HEK293 (cell line): ENCODE results near the gene RAB20.

Experiments
- CTCF ChIA-PET: fragments of 350-600 bp; formaldehyde crosslinking; extraction: SDS; loops from one replicate; lab custom pipeline; 2021; ENCODE audit warnings: antibody characterized with exemption; lab: Yijun Ruan, JAX
- POLR2A ChIA-PET: fragments of 300-600 bp; formaldehyde crosslinking; extraction: SDS; loops from one replicate; lab custom pipeline; 2020; ENCODE audit warnings: antibody characterized with exemption, inconsistent platforms; lab: Yijun Ruan, JAX
- H3K27ac ChIP-seq: fragments of 200-500 bp; sonication (Bioruptor generic); 2 replicates; pipeline ENCODE4 v1.5.1; 2014; ENCODE audit warnings: low read depth, low read length, control low read depth, inconsistent platforms; ENCODE audit errors: extremely low read depth
- H3K36me3 ChIP-seq, 2 experiments: fragments of 200-500 bp in 1 of 2; sonication (Bioruptor generic) in 1 of 2; 1 replicate in 1 of 2; 2 replicates in 1 of 2; pipeline ENCODE4 v1.5.1; 2014 to 2017; ENCODE audit warnings: inconsistent platforms in 2 of 2, low read length in 2 of 2; ENCODE audit not compliant: control insufficient read depth in 2 of 2, insufficient read depth in 1 of 2
- H3K4me1 ChIP-seq: fragments of 200-500 bp; sonication (Bioruptor generic); 2 replicates; pipeline ENCODE4 v1.5.1; 2014; ENCODE audit warnings: mild to moderate bottlenecking, low read length, inconsistent platforms; ENCODE audit not compliant: control insufficient read depth, insufficient read depth
- H3K4me3 ChIP-seq: 2 replicates; pipeline ENCODE4 v1.5.1; 2011; ENCODE audit warnings: low read depth, mild to moderate bottlenecking, control low read depth, low read length, moderate library complexity
- H3K9me3 ChIP-seq: fragments of 200-500 bp; sonication (Bioruptor generic); 2 replicates; pipeline ENCODE4 v1.5.1; 2014; ENCODE audit warnings: low read depth, low read length, inconsistent platforms; ENCODE audit not compliant: control insufficient read depth, insufficient read depth
- AEBP2 ChIP-seq: fragments of 450-650 bp; formaldehyde crosslinking; IDR thresholded peaks from 2 replicates; pipeline ENCODE4 v1.5.1; 2016; ENCODE audit warnings: missing biosample characterization, missing genetic modification characterization, borderline replicate concordance
- FEZF1 ChIP-seq: fragments of 450-650 bp; formaldehyde crosslinking; IDR thresholded peaks from 2 replicates; pipeline ENCODE4 v1.5.1; 2016; ENCODE audit warnings: missing biosample characterization, missing genetic modification characterization
- GLIS1 ChIP-seq: fragments of 450-650 bp; formaldehyde crosslinking; IDR thresholded peaks from 2 replicates; pipeline ENCODE4 v1.5.1; 2016; ENCODE audit warnings: missing biosample characterization, missing genetic modification characterization
- HIC1 ChIP-seq: fragments of 450-650 bp; formaldehyde crosslinking; IDR thresholded peaks from 2 replicates; pipeline ENCODE4 v1.5.1; 2016; ENCODE audit warnings: missing biosample characterization, missing genetic modification characterization
- OVOL3 ChIP-seq: fragments of 450-650 bp; formaldehyde crosslinking; IDR thresholded peaks from 2 replicates; pipeline ENCODE4 v1.5.1; 2016; ENCODE audit warnings: missing biosample characterization, missing genetic modification characterization
- PATZ1 ChIP-seq: fragments of 450-650 bp; formaldehyde crosslinking; IDR thresholded peaks from 2 replicates; pipeline ENCODE4 v1.5.1; 2016; ENCODE audit warnings: missing biosample characterization, missing genetic modification characterization
- PRDM2 ChIP-seq: fragments of 450-650 bp; formaldehyde crosslinking; IDR thresholded peaks from 2 replicates; pipeline ENCODE4 v1.5.1; 2016; ENCODE audit warnings: missing biosample characterization, missing genetic modification characterization, borderline replicate concordance
- TCF7L2 ChIP-seq: IDR thresholded peaks from 2 replicates; pipeline ENCODE4 v1.6.1; 2011; ENCODE audit warnings: low read depth, mild to moderate bottlenecking, inconsistent platforms, low read length, moderate library complexity, borderline replicate concordance
- ZBTB1 ChIP-seq: fragments of 450-650 bp; formaldehyde crosslinking; IDR thresholded peaks from 2 replicates; pipeline ENCODE4 v1.5.1; 2016; ENCODE audit warnings: missing biosample characterization, missing genetic modification characterization
- ZFP3 ChIP-seq: fragments of 450-650 bp; formaldehyde crosslinking; IDR thresholded peaks from 2 replicates; pipeline ENCODE4 v1.5.1; 2016; ENCODE audit warnings: low read depth, missing biosample characterization, missing genetic modification characterization
- ZNF169 ChIP-seq: fragments of 450-650 bp; formaldehyde crosslinking; IDR thresholded peaks from 2 replicates; pipeline ENCODE4 v1.5.1; 2016; ENCODE audit warnings: missing biosample characterization, missing genetic modification characterization
- ZNF214 ChIP-seq: fragments of 450-650 bp; formaldehyde crosslinking; IDR thresholded peaks from 2 replicates; pipeline ENCODE4 v1.5.1; 2017; ENCODE audit warnings: missing biosample characterization, mild to moderate bottlenecking, missing genetic modification characterization, borderline replicate concordance
- ZNF23 ChIP-seq: fragments of 450-650 bp; formaldehyde crosslinking; IDR thresholded peaks from 2 replicates; pipeline ENCODE4 v1.5.1; 2016; ENCODE audit warnings: missing biosample characterization, missing genetic modification characterization, borderline replicate concordance
- ZNF302 ChIP-seq: fragments of 450-650 bp; formaldehyde crosslinking; IDR thresholded peaks from 2 replicates; pipeline ENCODE4 v1.5.1; 2016; ENCODE audit warnings: missing biosample characterization, missing genetic modification characterization, low read depth
- ZNF341 ChIP-seq: fragments of 450-650 bp; formaldehyde crosslinking; IDR thresholded peaks from 2 replicates; pipeline ENCODE4; 2016; ENCODE audit warnings: low read depth, missing biosample characterization, missing genetic modification characterization
- ZNF423 ChIP-seq: fragments of 450-650 bp; formaldehyde crosslinking; IDR thresholded peaks from 2 replicates; pipeline ENCODE4 v1.5.1; 2016; ENCODE audit warnings: missing biosample characterization, missing genetic modification characterization
- ZNF426 ChIP-seq: fragments of 450-650 bp; formaldehyde crosslinking; IDR thresholded peaks from 2 replicates; pipeline ENCODE4 v1.5.1; 2017; ENCODE audit warnings: missing biosample characterization, missing genetic modification characterization, mild to moderate bottlenecking, inconsistent platforms, moderate library complexity
- ZNF521 ChIP-seq: fragments of 450-650 bp; formaldehyde crosslinking; IDR thresholded peaks from 2 replicates; pipeline ENCODE4 v1.5.1; 2017; ENCODE audit warnings: missing biosample characterization, mild to moderate bottlenecking, missing genetic modification characterization
- ZNF561 ChIP-seq: fragments of 450-650 bp; IDR thresholded peaks from 2 replicates; pipeline ENCODE4 v1.5.1; 2018; ENCODE audit warnings: missing biosample characterization, missing genetic modification characterization, borderline replicate concordance
- ZNF660 ChIP-seq: fragments of 450-650 bp; IDR thresholded peaks from 2 replicates; pipeline ENCODE4 v1.5.1; 2018; ENCODE audit warnings: missing biosample characterization, mild to moderate bottlenecking, missing genetic modification characterization
- ZNF707 ChIP-seq: fragments of 450-650 bp; formaldehyde crosslinking; IDR thresholded peaks from 2 replicates; pipeline ENCODE4 v1.5.1; 2016; ENCODE audit warnings: missing biosample characterization, missing genetic modification characterization
- ZNF747 ChIP-seq: fragments of 450-650 bp; formaldehyde crosslinking; IDR thresholded peaks from 2 replicates; pipeline ENCODE4 v1.5.1; 2016; ENCODE audit warnings: missing biosample characterization, missing genetic modification characterization
- ZNF777 ChIP-seq: fragments of 450-650 bp; formaldehyde crosslinking; IDR thresholded peaks from 2 replicates; pipeline ENCODE4 v1.5.1; 2017; ENCODE audit warnings: missing biosample characterization, missing genetic modification characterization, borderline replicate concordance

The RAB20 gene

GRCh38 chr13:110519506-110519905 is 42.0 kb downstream of the RAB20 start (continued):
- no peak for TF ChIP-seq PATZ1 (tag by site-specific recombination)
- no peak for TF ChIP-seq HIC1
- TF ChIP-seq ZBTB1 (tag by site-specific recombination), result no peak
- TF ChIP-seq ZNF660 (tag by site-specific recombination), result no peak
- TF ChIP-seq ZNF521 (tag by site-specific recombination), result no peak
- no peak for TF ChIP-seq ZNF426 (tag by site-specific recombination)
- no peak for TF ChIP-seq ZNF302 (tag by site-specific recombination)
- TF ChIP-seq, all 188 proteins: peak for 0

- no peaks in the 10 kb centered on the region for H3K4me1 ChIP-seq
- TF ChIP-seq PRDM2, result no peak
- no peak for TF ChIP-seq ZNF777 (tag by site-specific recombination)
- no peak for TF ChIP-seq ZNF214 (tag by site-specific recombination)
- TF ChIP-seq, all 188 proteins: peak for 0
- H3K4me3 ChIP-seq, result no peak overlapping the region
- H3K9me3 ChIP-seq, result no peaks in the 10 kb centered on the region
- POLR2A ChIA-PET, result no interaction called here
- CTCF ChIA-PET, result no interaction called here
- no peak overlapping the region for H3K27ac ChIP-seq
- H3K36me3 ChIP-seq, result no peaks in the 10 kb centered on the region
These were observed 42.5 kb downstream of the RAB20 start for GRCh38 chr13:110519046-110519445.

GRCh38 chr13:110518571-110518970 is 43.0 kb downstream of the RAB20 start:
- ChIA-PET POLR2A (no interaction called here), CTCF (no interaction called here)
- Histone ChIP-seq H3K9me3 (no peaks in the 10 kb centered on the region), H3K4me1 (no peaks in the 10 kb centered on the region), H3K27ac (no peak overlapping the region), H3K36me3 (no peaks in the 10 kb centered on the region), H3K4me3 (no peak overlapping the region)
- no peak for TF ChIP-seq ZNF660 (tag by site-specific recombination)
- TF ChIP-seq ZNF561, result no peak
- no peak for TF ChIP-seq ZNF707
- no peak for TF ChIP-seq ZNF341 (tag by site-specific recombination)
- TF ChIP-seq AEBP2 (tag by site-specific recombination), result no peak
- no peak for TF ChIP-seq ZNF23 (tag by site-specific recombination)
- TF ChIP-seq ZFP3 (tag by site-specific recombination), result no peak
- TF ChIP-seq ZNF169 (tag by site-specific recombination), result no peak
- no peak for TF ChIP-seq ZNF747
- TF ChIP-seq ZNF423 (tag by site-specific recombination), result no peak
- TF ChIP-seq TCF7L2, result no peak
- TF ChIP-seq GLIS1 (tag by site-specific recombination), result no peak
- TF ChIP-seq OVOL3 (tag by site-specific recombination), result no peak
- TF ChIP-seq FEZF1 (tag by site-specific recombination), result no peak
